Liver (tissue), 9 donors: ENCODE results near the gene FOXA3. TPM values are rescaled to one million over a fixed set of nuclear protein-coding genes. Genes with fewer than 3 reads are reported as not detected.

Source experiments
- DNase-seq: peaks from one replicate; pipeline ENCODE4 v3.0.0-alpha.2; 2017; ENCODE audit warnings: low spot score
- H3K27ac ChIP-seq, 2 donors: one replicate each; pipeline ENCODE4 v1.7.0; 2013; ENCODE audit warnings: inconsistent platforms in 2 of 2, low read length in 2 of 2, control low read depth in 1 of 2, low read depth in 1 of 2, mild to moderate bottlenecking in 1 of 2
- H3K27me3 ChIP-seq, 4 donors: one replicate each; pipeline versions ENCODE4 v1.6.1 to v1.7.0; 2013; ENCODE audit warnings: low read length in 3 of 4, inconsistent platforms in 1 of 4, mild to moderate bottlenecking in 1 of 4, moderate library complexity in 1 of 4; ENCODE audit not compliant: control insufficient read depth in 4 of 4, insufficient read depth in 4 of 4
- H3K36me3 ChIP-seq, 4 donors: one replicate each; pipeline versions ENCODE4 v1.6.1 to v1.7.0; 2013; ENCODE audit warnings: low read length in 3 of 4, mild to moderate bottlenecking in 3 of 4, low read depth in 1 of 4, moderate library complexity in 1 of 4; ENCODE audit not compliant: control insufficient read depth in 4 of 4, insufficient read depth in 3 of 4
- H3K4me1 ChIP-seq, 4 donors: one replicate each; pipeline versions ENCODE4 v1.6.1 to v1.7.0; 2013; ENCODE audit warnings: low read length in 3 of 4, mild to moderate bottlenecking in 3 of 4, moderate library complexity in 1 of 4; ENCODE audit not compliant: control insufficient read depth in 4 of 4, insufficient read depth in 4 of 4
- H3K4me3 ChIP-seq, 3 donors: one replicate each; pipeline versions ENCODE4 v1.6.1 to v1.7.0; 2013; ENCODE audit warnings: low read length in 3 of 3, control low read depth in 1 of 3, low read depth in 1 of 3, mild to moderate bottlenecking in 1 of 3
- H3K9ac ChIP-seq, 2 donors: one replicate each; pipeline ENCODE4 v1.7.0; 2013; ENCODE audit warnings: low read length in 2 of 2, mild to moderate bottlenecking in 2 of 2, moderate library complexity in 2 of 2, control low read depth in 1 of 2, low read depth in 1 of 2
- H3K9me3 ChIP-seq, 4 donors: one replicate each; pipeline versions ENCODE4 v1.6.1 to v1.7.0; 2013; ENCODE audit warnings: low read length in 3 of 4; ENCODE audit not compliant: control insufficient read depth in 4 of 4
- EGR1 ChIP-seq, 2 donors: IDR thresholded peaks; 2 replicates each; pipeline ENCODE4 v1.6.1; 2016 to 2018; ENCODE audit warnings: antibody characterized with exemption in 2 of 2, low read depth in 2 of 2
- FOXA1 ChIP-seq: IDR thresholded peaks from 2 replicates; pipeline ENCODE4 v1.6.1; 2016; ENCODE audit warnings: antibody characterized with exemption
- FOXA2 ChIP-seq: IDR thresholded peaks from 2 replicates; pipeline ENCODE4 v1.6.1; 2016; ENCODE audit warnings: antibody characterized with exemption
- GABPA ChIP-seq, 2 donors: IDR thresholded peaks in 1 of 2; conservative IDR thresholded peaks in 1 of 2; 2 replicates each; pipeline ENCODE4 v1.6.1; 2016; ENCODE audit warnings: antibody characterized with exemption in 2 of 2, mild to moderate bottlenecking in 1 of 2, moderate library complexity in 1 of 2
- HNF4A ChIP-seq, 2 donors: conservative IDR thresholded peaks; 2 replicates each; pipeline ENCODE4 v1.6.1; 2016; ENCODE audit warnings: antibody characterized with exemption in 2 of 2, mild to moderate bottlenecking in 2 of 2
- HNF4G ChIP-seq: IDR thresholded peaks from 2 replicates; pipeline ENCODE4 v1.6.1; 2016; ENCODE audit warnings: antibody characterized with exemption
- JUND ChIP-seq, 2 donors: IDR thresholded peaks; 2 replicates each; pipeline ENCODE4 v1.6.1; 2016; ENCODE audit warnings: antibody characterized with exemption in 2 of 2
- NR2F2 ChIP-seq: IDR thresholded peaks from 2 replicates; pipeline ENCODE4 v1.6.1; 2016; ENCODE audit warnings: antibody characterized with exemption
- RAD21 ChIP-seq, 2 donors: IDR thresholded peaks; 2 replicates each; pipeline ENCODE4 v1.6.1; 2016; ENCODE audit warnings: antibody characterized with exemption in 2 of 2, mild to moderate bottlenecking in 2 of 2
- RXRA ChIP-seq, 2 donors: IDR thresholded peaks; 2 replicates each; pipeline ENCODE4 v1.6.1; 2017 to 2018; ENCODE audit warnings: antibody characterized with exemption in 2 of 2, mild to moderate bottlenecking in 1 of 2
- SP1 ChIP-seq: IDR thresholded peaks from 2 replicates; pipeline ENCODE4 v1.6.1; 2018; ENCODE audit warnings: antibody characterized with exemption, mild to moderate bottlenecking
- TAF1 ChIP-seq: conservative IDR thresholded peaks from 2 replicates; pipeline ENCODE4 v1.6.1; 2016; ENCODE audit warnings: antibody characterized with exemption, mild to moderate bottlenecking
- YY1 ChIP-seq: IDR thresholded peaks from 2 replicates; pipeline ENCODE4 v1.6.1; 2016; ENCODE audit warnings: antibody characterized with exemption, mild to moderate bottlenecking
- WGBS: extraction: QIAGEN DNeasy Blood & Tissue Kit; methylation state at CpG from one replicate; pipeline ENCODE4 v1.1.7; 2013; 5-methylcytosine and 5-hydroxymethylcytosine counted together
- polyA plus RNA-seq, 2 donors: library from polyadenylated mRNA; stranded (reverse) in 1 of 2; unstranded in 1 of 2; fragments of 200-250 nt in 1 of 2; fragments of >200 nt in 1 of 2; fragmentation: Nextera tagmentation in 1 of 2; extraction: Ambion mirVana in 1 of 2; gene quantifications; one replicate each; pipeline versions ENCODE4 v1.2.1 to v1.2.3, GENCODE V29; 2013 to 2015
- total RNA-seq, 2 donors: library from RNA; depleted of rRNA; stranded (reverse); fragments of >200 nt; gene quantifications; one replicate each; pipeline ENCODE4 v1.2.3, GENCODE V29; 2014
- TF ChIP-seq, protein P1 (sequence below): IDR thresholded peaks from 2 replicates; pipeline ENCODE4 v1.6.1; 2016; ENCODE audit warnings: antibody characterized with exemption
- TF ChIP-seq, protein P2 (sequence below): fragments of 150-350 bp; IDR thresholded peaks from 2 replicates; pipeline ENCODE4 v1.5.1; 2017; ENCODE audit warnings: improper control_type of control experiment, low read depth, low read length; ENCODE audit not compliant: missing input control
- TF ChIP-seq, protein P3 (sequence below): IDR thresholded peaks from 2 replicates; pipeline ENCODE4 v1.6.1; 2016; ENCODE audit warnings: antibody characterized with exemption
- TF ChIP-seq, protein P4 (sequence below): IDR thresholded peaks from 2 replicates; pipeline ENCODE4 v1.6.1; 2016; ENCODE audit warnings: antibody characterized with exemption
- TF ChIP-seq, protein P5 (sequence below): IDR thresholded peaks from 2 replicates; pipeline ENCODE4 v1.6.1; 2016; ENCODE audit warnings: antibody characterized with exemption, mild to moderate bottlenecking
- donor health status: healthy.
- donor health status: healthy.
- donor health status: healthy.
- donor health status: healthy.
- donor health status: healthy.

The FOXA3 gene
- total and polyA plus RNA-seq, 4 donors: 11.5 to 37.1 (median 21.6) TPM

DNA sequence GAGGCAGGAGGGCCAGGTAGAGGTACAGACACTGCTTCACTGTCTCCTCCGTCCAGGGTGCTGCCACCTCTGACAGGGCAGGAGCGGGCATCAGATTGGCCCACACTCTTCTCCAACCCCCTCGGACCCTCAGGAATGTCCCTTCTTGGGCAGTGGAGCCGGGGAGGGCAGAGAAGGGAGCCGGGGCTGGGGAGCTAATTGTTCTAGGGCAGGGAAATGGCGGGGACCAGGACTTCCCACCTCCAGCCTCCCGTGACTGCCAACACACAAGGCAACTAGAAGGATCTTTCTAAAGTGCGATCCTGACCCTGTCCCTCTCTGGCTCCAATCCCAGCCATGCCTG lies 38.9 kb upstream of the FOXA3 start:
- no peaks in the 10 kb centered on the region for H3K9me3 ChIP-seq
- no peak for DNase-seq
- H3K4me3 ChIP-seq: no peak overlapping the region
- TF ChIP-seq GABPA (IDR thresholded peaks at IDR 0.05 in 1 of 2, conservative IDR thresholded peaks at IDR 0.05 in 1 of 2) (no peak), TAF1 (no peak), HNF4G (no peak), EGR1 (IDR thresholded peaks at IDR 0.05; ENCODE audit: low read depth in 2 of 2) (no peak), SP1 (no peak), FOXA2 (no peak), YY1 (no peak), RXRA (IDR thresholded peaks at IDR 0.05) (no peak), RAD21 (IDR thresholded peaks at IDR 0.05) (no peak), NR2F2 (no peak), HNF4A (conservative IDR thresholded peaks at IDR 0.05) (no peak), JUND (IDR thresholded peaks at IDR 0.05) (no peak), FOXA1 (no peak)
- TF ChIP-seq, protein P1, sequence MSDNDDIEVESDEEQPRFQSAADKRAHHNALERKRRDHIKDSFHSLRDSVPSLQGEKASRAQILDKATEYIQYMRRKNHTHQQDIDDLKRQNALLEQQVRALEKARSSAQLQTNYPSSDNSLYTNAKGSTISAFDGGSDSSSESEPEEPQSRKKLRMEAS: no peak
- TF ChIP-seq, protein P2, sequence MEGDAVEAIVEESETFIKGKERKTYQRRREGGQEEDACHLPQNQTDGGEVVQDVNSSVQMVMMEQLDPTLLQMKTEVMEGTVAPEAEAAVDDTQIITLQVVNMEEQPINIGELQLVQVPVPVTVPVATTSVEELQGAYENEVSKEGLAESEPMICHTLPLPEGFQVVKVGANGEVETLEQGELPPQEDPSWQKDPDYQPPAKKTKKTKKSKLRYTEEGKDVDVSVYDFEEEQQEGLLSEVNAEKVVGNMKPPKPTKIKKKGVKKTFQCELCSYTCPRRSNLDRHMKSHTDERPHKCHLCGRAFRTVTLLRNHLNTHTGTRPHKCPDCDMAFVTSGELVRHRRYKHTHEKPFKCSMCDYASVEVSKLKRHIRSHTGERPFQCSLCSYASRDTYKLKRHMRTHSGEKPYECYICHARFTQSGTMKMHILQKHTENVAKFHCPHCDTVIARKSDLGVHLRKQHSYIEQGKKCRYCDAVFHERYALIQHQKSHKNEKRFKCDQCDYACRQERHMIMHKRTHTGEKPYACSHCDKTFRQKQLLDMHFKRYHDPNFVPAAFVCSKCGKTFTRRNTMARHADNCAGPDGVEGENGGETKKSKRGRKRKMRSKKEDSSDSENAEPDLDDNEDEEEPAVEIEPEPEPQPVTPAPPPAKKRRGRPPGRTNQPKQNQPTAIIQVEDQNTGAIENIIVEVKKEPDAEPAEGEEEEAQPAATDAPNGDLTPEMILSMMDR: no peak
- TF ChIP-seq, protein P3, sequence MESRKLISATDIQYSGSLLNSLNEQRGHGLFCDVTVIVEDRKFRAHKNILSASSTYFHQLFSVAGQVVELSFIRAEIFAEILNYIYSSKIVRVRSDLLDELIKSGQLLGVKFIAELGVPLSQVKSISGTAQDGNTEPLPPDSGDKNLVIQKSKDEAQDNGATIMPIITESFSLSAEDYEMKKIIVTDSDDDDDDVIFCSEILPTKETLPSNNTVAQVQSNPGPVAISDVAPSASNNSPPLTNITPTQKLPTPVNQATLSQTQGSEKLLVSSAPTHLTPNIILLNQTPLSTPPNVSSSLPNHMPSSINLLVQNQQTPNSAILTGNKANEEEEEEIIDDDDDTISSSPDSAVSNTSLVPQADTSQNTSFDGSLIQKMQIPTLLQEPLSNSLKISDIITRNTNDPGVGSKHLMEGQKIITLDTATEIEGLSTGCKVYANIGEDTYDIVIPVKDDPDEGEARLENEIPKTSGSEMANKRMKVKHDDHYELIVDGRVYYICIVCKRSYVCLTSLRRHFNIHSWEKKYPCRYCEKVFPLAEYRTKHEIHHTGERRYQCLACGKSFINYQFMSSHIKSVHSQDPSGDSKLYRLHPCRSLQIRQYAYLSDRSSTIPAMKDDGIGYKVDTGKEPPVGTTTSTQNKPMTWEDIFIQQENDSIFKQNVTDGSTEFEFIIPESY: no peak
- TF ChIP-seq, protein P4, sequence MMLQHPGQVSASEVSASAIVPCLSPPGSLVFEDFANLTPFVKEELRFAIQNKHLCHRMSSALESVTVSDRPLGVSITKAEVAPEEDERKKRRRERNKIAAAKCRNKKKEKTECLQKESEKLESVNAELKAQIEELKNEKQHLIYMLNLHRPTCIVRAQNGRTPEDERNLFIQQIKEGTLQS: no peak
- TF ChIP-seq, protein P5, sequence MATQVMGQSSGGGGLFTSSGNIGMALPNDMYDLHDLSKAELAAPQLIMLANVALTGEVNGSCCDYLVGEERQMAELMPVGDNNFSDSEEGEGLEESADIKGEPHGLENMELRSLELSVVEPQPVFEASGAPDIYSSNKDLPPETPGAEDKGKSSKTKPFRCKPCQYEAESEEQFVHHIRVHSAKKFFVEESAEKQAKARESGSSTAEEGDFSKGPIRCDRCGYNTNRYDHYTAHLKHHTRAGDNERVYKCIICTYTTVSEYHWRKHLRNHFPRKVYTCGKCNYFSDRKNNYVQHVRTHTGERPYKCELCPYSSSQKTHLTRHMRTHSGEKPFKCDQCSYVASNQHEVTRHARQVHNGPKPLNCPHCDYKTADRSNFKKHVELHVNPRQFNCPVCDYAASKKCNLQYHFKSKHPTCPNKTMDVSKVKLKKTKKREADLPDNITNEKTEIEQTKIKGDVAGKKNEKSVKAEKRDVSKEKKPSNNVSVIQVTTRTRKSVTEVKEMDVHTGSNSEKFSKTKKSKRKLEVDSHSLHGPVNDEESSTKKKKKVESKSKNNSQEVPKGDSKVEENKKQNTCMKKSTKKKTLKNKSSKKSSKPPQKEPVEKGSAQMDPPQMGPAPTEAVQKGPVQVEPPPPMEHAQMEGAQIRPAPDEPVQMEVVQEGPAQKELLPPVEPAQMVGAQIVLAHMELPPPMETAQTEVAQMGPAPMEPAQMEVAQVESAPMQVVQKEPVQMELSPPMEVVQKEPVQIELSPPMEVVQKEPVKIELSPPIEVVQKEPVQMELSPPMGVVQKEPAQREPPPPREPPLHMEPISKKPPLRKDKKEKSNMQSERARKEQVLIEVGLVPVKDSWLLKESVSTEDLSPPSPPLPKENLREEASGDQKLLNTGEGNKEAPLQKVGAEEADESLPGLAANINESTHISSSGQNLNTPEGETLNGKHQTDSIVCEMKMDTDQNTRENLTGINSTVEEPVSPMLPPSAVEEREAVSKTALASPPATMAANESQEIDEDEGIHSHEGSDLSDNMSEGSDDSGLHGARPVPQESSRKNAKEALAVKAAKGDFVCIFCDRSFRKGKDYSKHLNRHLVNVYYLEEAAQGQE: no peak
- H3K27me3 ChIP-seq: no peaks in the 10 kb centered on the region
- H3K9ac ChIP-seq: no peak overlapping the region
- WGBS: 96% methylated on average over 8 of the region's 8 CpGs
- no peak overlapping the region for H3K27ac ChIP-seq
- H3K4me1 ChIP-seq: no peaks in the 10 kb centered on the region
- peaks cover 34 to 91% (median 41%) of the 10 kb centered on the region in 4 donors for H3K36me3 ChIP-seq
